HG03045 (cell line): ENCODE results near the gene OCRL.
"Not testable (repeated sequence)": the region's sequence is repeated elsewhere in the genome, so short reads cannot be mapped to it uniquely, and the experiment has no call there.

Source experiments
- ATAC-seq: cut with Tn5 transposase; IDR thresholded peaks from one replicate; pipeline ENCODE4 v1.9.1; 2021; ENCODE audit warnings: mild to moderate bottlenecking, moderate library complexity; ENCODE audit not compliant: unreplicated experiment

Gene OCRL

GRCh38 chrX:129534816-129535578 is 5.1 kb upstream of the OCRL start:
- no peak for ATAC-seq

DNA sequence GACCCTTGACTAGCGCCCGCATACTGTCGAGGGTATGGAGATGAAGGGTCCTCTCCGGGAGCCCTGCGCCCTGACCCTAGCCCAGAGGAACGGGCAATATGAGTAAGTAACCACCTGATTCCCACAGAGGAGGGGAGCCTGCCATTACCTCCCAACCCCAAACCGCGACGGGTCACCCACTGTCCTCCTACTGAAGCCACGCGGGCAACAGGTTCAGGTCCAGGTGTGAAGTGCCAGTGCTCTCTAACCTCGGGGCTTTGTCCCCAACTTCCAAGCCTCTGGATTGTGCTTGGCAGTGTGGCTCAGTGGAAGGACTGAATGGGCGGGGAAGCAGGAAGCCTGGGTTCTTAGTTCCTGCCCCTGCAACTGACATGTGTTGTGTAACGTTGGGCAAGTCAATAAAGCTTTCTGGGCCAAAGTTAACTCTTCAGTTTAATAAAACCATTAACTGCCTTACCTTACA is 694 bp downstream of the OCRL start:
- peak; percentile 37 for ATAC-seq

GRCh38 chrX:129544780-129545179 is 4.7 kb downstream of the OCRL start:
- no peak for ATAC-seq

DNA sequence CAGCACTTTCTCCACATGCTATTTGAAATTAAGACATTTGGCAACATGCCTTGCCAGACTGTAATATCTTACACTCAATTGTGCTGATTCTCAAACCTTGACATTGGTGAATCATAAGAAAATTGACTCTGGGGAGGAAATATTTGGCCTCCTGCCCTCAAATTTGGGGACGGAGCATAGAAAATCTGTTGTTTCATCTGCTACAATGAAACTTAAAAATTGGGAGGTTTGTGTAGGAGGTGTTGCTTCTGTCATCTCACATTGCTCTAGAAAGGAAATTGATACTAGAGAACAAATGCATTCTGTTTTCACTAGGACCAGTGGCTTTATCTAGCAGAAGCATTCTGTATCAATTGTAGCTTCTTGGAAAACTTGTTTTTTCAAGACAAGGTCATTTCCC is 5.3 kb downstream of the OCRL start:
- ATAC-seq, result no peak

DNA sequence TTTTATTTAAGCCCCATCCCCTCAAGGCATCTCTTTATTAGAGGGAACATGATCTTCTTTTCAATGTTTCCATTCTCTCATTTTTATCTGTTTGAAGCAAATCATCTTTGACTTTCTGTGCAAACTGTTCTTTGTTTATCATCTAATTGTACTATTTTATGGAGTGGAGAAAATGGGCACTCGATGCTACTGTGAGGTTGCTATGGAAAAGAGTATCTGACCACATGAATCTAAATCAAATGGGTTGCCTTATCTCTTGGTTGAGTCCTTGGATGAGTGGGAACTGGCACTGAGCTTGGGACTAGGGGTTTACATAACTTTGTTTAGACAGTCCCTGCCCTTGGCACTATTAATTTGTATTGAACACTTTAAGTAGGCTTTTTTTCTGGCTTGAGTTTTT is 9.1 kb downstream of the OCRL start:
- ATAC-seq, result no peak

DNA sequence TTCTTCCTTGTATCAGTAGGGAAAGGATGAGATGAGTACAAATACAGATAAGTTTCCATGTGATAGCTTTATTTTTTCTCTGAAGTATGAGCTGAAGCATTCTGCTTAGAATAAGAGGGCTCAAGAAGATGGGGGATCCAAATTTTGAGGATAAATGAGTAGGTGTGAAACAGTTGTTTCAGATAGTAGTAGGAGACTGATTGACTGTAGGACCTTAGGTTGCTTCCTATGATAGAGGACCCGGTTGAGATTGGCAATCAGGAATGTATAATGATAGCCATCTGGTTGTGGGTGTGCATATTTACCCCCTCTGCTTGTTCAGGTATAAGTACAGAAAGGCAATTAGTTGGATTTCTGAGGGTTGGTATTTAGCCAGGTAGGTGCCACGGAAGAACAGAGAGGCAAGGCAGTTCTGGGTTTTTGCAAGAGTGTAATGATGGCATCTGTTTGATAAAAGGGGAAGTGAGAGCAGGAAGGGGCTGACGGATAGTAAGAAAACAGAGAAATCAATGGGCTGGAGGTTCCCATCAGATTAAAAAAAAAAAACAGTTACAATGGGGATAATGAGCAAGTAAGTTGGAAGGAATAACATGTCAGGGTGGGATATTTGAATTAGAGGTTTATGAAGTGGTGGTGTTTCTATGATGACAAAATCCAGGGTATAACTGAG is 13.7 kb downstream of the OCRL start:
- ATAC-seq, result peak; percentile 81

DNA sequence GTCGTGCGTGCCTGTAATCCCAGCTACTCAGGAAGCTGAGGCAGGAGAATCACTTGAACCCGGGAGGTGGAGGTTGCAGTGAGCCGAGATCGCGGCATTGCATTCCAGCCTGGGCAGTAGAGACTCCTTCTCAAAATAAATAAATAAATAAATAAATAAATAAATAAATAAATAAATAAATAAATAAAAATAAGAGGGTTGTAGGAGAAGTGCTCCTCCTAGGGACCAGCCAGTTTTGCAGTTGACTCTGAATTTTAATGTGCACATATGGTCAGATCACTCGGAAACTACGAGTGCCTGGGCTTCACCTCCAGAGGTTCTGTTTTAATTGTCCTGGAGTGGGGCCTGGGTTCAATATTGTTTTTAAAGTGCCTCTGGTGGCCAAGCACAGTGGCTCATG is 14.8 kb downstream of the OCRL start:
- not testable (repeated sequence) for ATAC-seq

GRCh38 chrX:129556806-129557315 is 16.8 kb downstream of the OCRL start:
- ATAC-seq, result no peak

DNA sequence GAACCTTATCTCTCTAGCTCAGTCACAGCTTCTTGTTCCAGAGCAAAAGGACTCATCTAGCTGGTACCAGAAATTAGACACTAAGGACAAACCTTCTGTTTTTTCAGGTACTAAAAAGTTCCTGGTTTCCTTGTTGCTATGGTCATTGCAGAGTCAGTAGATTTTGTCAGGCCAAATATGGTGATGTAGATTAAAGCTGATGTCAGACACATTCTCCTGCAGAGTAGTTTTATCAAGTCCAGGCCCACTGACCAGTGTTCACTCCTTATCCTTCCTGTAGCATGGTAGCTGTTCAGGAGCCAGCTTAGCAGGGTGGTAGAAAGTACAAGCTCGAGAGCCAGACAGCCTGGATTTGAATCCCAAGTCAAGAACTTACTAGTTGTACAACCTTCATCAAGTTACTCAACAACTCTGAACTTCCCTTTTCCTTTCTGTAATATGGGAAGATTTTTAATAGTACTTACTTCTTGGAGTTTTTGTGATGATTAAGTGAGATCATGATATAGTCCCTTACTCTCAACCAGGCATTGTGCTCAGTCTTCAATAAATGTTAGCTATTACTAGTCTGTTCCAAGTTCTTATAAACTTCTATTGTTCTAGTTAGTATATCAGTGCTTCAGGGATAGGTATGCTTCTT is 17.9 kb downstream of the OCRL start:
- ATAC-seq, result no peak

DNA sequence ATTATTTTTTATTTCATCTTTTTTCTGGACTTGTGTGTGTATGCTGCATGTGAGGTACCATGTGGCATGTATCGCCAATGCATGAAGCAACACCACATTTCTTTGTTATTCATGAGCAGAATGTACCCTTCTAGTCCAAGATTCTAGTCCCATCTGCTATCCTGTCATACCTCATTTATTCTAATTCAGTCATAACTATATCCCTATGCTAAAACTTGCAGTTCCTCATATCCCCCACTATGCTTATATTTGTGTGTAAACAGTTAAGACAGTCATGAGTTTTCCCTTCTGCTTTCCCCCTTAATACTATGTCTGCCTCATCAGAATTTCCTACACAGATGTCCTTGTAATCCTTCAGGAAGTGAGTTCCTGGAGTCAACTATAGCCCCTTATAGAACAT is 19.7 kb downstream of the OCRL start:
- no peak for ATAC-seq

GRCh38 chrX:129561453-129561852 is 21.4 kb downstream of the OCRL start:
- no peak for ATAC-seq

DNA sequence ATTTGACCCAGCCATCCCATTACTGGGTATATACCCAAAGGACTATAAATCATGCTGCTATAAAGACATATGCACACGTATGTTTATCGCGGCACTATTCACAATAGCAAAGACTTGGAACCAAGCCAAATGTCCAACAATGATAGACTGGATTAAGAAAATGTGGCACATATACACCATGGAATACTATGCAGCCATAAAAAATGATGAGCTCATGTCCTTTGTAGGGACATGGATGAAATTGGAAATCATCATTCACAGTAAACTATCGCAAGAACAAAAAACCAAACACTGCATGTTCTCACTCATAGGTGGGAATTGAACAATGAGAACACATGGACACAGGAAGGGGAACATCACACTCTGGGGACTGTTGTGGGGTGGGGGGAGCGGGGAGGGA is 24.3 kb downstream of the OCRL start:
- ATAC-seq, result not testable (repeated sequence)

GRCh38 chrX:129565046-129565650 is 25.1 kb downstream of the OCRL start:
- no peak for ATAC-seq

- ATAC-seq, result no peak
These were observed 26.0 kb downstream of the OCRL start for GRCh38 chrX:129566073-129566472.

DNA sequence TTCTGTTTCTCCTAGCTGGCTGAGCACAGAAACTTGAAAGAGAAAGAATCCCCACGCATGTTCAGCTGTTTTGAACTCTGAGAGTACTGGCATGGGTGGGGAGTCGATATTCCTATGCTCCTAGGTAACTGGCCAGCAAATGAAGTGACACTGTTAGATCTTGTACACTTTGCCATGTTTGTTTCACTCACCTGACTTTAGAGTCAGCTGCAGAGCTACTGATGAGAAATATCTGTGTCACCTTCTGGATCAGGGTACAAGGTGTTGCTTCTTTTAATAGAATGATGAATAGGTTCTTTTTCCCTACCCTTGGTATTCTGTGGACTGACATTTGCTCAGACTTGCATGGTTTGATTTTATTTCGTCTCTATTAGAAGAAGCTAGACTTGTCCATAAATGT is 28.3 kb downstream of the OCRL start:
- no peak for ATAC-seq

- ATAC-seq, result no peak
These were observed 32.4 kb downstream of the OCRL start for GRCh38 chrX:129572422-129572821.

DNA sequence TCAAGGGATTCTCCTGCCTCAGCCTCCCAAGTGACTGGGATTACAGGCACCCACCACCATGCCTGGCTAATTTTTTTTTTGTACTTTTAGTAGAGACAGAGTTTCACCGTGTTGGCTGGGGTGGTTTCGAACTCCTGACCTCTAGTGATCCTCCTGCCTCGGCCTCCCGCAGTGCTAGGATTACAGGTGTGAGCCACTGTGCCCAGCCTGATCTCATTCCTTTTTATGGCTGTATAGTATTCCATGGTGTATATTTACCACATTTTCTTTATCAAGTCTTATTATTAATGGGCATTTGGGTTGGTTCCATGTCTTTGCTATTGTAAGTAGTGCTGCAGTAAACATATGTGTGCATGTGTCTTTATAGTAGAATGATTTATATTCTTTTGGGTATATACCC is 33.6 kb downstream of the OCRL start:
- not testable (repeated sequence) for ATAC-seq

DNA sequence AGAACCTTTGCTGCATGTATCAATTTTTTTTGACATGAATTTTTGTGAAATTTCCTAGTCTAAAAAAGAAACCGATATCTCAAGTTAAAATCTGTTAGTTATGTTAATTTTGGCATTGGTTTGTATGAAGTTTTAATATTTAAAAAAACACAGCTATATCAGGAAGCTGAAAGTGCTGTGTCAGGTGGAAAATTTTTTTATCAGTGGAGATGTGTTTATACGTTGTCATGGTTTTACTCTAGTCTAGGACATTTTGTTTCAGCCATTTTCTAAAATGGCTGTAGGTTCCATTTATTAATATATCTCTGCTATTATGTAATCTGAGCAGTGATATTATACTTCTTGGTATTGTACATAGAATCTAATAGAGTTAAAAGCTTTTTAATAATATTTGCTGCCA is 34.2 kb downstream of the OCRL start:
- ATAC-seq, result no peak

GRCh38 chrX:129576539-129576938 is 36.5 kb downstream of the OCRL start:
- ATAC-seq, result no peak

GRCh38 chrX:129577473-129577872 is 37.4 kb downstream of the OCRL start:
- ATAC-seq, result no peak

DNA sequence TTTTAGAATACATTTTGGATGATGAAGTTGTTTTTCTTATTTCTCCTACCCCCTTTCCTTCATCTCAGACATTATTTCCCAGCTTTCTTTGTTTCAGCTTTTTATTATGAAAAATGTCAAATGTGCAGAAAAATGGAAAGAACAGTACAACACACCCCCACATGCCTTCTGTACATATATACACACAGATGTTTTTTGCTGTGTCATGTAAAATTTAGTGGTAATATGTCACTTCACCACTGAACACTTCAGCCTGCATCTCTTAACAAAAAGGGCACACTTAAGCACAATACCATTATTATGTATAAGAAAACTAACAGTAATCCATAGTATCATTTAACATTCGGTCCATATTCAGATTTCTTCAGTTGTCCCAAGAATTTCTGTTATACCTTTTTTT is 37.8 kb downstream of the OCRL start:
- no peak for ATAC-seq
